Skeletal muscle satellite cell (primary cell): ENCODE data around the gene P4HB.

ENCODE experiments used
- H3K27me3 ChIP-seq: 2 replicates; pipeline ENCODE4 v1.7.0; 2013; ENCODE audit warnings: low read length; ENCODE audit not compliant: control insufficient read depth, insufficient read depth
- H3K36me3 ChIP-seq: 2 replicates; pipeline ENCODE4 v1.7.0; 2013; ENCODE audit warnings: mild to moderate bottlenecking, control low read depth, low read length; ENCODE audit not compliant: insufficient read depth
- H3K4me1 ChIP-seq: 2 replicates; pipeline ENCODE4 v1.7.0; 2013; ENCODE audit warnings: low read length; ENCODE audit not compliant: control insufficient read depth, insufficient read depth
- H3K4me2 ChIP-seq: 2 replicates; pipeline ENCODE4 v1.7.0; 2013; ENCODE audit warnings: mild to moderate bottlenecking, low read length
- H3K4me3 ChIP-seq: 2 replicates; pipeline ENCODE4 v1.7.0; 2013; ENCODE audit warnings: low read length
- H3K9ac ChIP-seq: 2 replicates; pipeline ENCODE4 v1.7.0; 2013; ENCODE audit warnings: mild to moderate bottlenecking, low read depth, low read length, moderate library complexity
- H3K9me3 ChIP-seq: replicated peaks from 2 replicates; pipeline ENCODE4 v1.7.0; 2013; ENCODE audit warnings: mild to moderate bottlenecking, control low read depth, low read length

Gene P4HB

DNA sequence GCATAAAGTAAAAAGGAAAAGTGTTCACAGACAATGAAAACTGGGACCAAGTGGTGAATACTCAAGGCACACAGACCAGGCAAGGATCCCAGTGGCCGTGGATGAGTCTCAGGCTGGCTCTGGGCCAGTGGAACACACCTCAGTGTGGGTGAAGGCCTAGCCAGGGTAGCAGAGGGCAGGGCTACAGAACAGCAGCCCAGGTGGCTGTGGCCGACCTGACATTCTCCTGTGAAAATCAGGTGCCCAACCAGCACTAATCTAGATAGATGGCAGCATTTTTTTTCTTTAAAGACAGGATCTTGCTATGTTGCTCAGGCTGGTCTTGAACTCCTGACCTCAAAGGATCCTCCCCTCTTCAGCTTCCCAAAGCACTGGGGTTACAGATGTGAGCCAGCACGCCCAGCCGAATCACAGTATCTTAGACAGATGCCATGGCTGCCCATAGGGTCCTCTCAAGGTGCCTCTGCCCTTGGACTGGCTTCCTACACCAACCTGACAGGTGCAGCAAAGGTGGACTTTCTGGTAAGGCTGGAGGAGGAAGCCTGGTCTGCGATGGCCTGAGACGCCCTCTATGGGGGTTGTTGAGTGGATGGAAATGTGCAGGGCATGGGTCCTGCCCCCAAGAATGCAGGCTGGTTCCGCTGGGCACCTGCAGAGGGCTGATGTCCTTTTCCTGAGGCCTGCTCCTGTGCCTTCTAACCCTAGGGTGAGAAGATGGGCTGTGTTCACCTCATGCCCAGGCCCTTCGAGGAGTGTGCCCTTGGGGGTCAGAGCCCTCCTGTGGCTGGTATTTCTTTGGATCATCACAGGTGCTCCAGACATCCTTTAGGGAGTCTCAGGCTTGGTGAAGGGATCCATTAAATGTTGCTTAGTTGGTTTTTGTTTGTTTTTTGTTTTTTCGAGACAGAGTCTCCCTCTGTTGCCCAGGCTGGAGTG lies 3.8 kb upstream of the P4HB start:
- Histone ChIP-seq H3K4me2 (peak overlapping the region; percentile 34), H3K4me3 (no peak overlapping the region), H3K9me3 (no peaks in the 10 kb centered on the region), H3K9ac (peak overlapping the region; percentile 13), H3K36me3 (peaks cover 44% of the 10 kb centered on the region), H3K27me3 (no peaks in the 10 kb centered on the region), H3K4me1 (peaks cover 35% of the 10 kb centered on the region)

GRCh38 chr17:81863123-81863675 lies 2.9 kb upstream of the P4HB start:
- H3K9me3 ChIP-seq = no peaks in the 10 kb centered on the region
- peaks cover 36% of the 10 kb centered on the region for H3K4me1 ChIP-seq
- no peak overlapping the region for H3K4me3 ChIP-seq
- no peaks in the 10 kb centered on the region for H3K27me3 ChIP-seq
- H3K36me3 ChIP-seq = peaks cover 46% of the 10 kb centered on the region
- H3K4me2 ChIP-seq = peak overlapping the region; percentile 34
- no peak overlapping the region for H3K9ac ChIP-seq

GRCh38 chr17:81860756-81861568 lies 627 bp upstream of the P4HB start:
- Histone ChIP-seq H3K9ac (peak overlapping the region; percentile 96), H3K9me3 (no peaks in the 10 kb centered on the region), H3K4me2 (peak overlapping the region; percentile 94), H3K27me3 (no peaks in the 10 kb centered on the region), H3K36me3 (peaks cover 47% of the 10 kb centered on the region), H3K4me1 (peaks cover 29% of the 10 kb centered on the region), H3K4me3 (peak overlapping the region; percentile 87)

GRCh38 chr17:81858967-81859905 lies 1.1 kb downstream of the P4HB start:
- peak overlapping the region; percentile 90 for H3K9ac ChIP-seq
- peak overlapping the region; percentile 95 for H3K4me3 ChIP-seq
- no peaks in the 10 kb centered on the region for H3K9me3 ChIP-seq
- peaks cover 51% of the 10 kb centered on the region for H3K36me3 ChIP-seq
- H3K4me1 ChIP-seq = peaks cover 40% of the 10 kb centered on the region
- peak overlapping the region; percentile 96 for H3K4me2 ChIP-seq
- no peaks in the 10 kb centered on the region for H3K27me3 ChIP-seq

DNA sequence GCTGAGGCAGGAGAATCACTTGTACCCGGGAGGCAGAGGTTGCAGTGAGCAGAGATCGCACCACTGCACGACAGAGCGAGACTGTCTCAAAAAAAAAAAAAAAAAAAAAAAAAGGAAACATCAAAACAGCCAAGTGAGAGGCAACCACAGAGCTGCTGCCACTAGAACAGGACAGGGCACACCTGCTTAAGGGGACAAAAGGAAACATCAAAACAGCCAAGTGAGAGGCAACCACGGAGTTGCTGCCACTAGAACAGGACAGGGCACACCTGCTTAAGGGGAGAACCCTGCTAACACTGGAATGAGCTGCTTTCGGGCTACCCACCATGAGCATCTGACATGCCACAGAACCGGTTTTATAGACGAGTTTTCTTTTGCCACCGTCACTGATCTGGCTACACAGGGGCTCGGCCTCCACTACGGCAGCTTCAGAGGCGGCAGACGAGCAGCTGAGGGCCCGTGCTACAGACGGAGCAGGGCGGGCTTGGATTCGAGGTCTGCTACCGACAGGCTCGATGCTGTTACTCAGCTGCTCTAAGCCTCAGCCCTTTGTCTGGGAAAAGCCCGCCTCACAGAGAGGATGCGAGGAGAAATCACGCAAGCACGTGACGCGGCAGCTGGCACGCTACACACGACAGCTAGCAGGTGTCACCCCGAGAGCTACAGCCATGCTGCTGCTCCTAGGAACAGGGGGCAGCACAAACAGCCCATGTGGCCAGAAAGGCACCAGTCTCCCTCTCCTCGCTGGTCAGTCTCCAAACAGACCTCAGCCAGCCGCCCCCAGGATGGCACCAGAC lies 2.0 kb downstream of the P4HB start:
- Histone ChIP-seq H3K9me3 (no peaks in the 10 kb centered on the region), H3K9ac (peak overlapping the region; percentile 90), H3K36me3 (peaks cover 54% of the 10 kb centered on the region), H3K4me2 (peak overlapping the region; percentile 96), H3K4me1 (peaks cover 40% of the 10 kb centered on the region), H3K27me3 (no peaks in the 10 kb centered on the region), H3K4me3 (peak overlapping the region; percentile 95)

- H3K9me3 ChIP-seq = no peaks in the 10 kb centered on the region
- no peak overlapping the region for H3K9ac ChIP-seq
- peaks cover 73% of the 10 kb centered on the region for H3K36me3 ChIP-seq
- no peaks in the 10 kb centered on the region for H3K27me3 ChIP-seq
- peaks cover 31% of the 10 kb centered on the region for H3K4me1 ChIP-seq
- H3K4me3 ChIP-seq = no peak overlapping the region
- H3K4me2 ChIP-seq = peak overlapping the region; percentile 19
Measured at GRCh38 chr17:81854974-81855774, 5.2 kb downstream of the P4HB start.

GRCh38 chr17:81852237-81852636 lies 8.1 kb downstream of the P4HB start:
- Histone ChIP-seq H3K9ac (no peak overlapping the region), H3K4me2 (no peak overlapping the region), H3K27me3 (no peaks in the 10 kb centered on the region), H3K9me3 (no peaks in the 10 kb centered on the region), H3K4me3 (no peak overlapping the region), H3K4me1 (peaks cover 11% of the 10 kb centered on the region), H3K36me3 (peaks cover 61% of the 10 kb centered on the region)

DNA sequence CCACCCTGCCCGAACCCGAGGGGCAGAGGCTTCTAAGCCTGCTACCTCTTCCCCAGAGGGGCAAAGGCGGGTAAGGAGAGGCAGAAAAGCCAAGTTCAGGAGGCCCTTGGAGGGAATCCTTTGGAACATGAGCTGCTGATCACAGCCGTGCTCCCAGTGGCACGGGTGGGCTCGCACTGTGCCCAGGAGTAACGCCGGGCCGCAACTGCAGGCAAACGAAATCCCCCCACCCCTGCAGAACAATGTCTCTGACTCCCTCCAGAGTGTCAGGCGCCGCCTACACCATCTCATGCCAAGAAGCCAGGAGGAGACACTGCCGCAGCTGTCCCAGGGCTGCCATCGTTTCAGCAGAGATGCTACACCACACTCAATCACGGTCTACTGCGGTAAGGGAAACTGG lies 8.9 kb downstream of the P4HB start:
- H3K4me2 ChIP-seq = no peak overlapping the region
- peaks cover 11% of the 10 kb centered on the region for H3K4me1 ChIP-seq
- no peaks in the 10 kb centered on the region for H3K9me3 ChIP-seq
- no peaks in the 10 kb centered on the region for H3K27me3 ChIP-seq
- H3K36me3 ChIP-seq = peaks cover 68% of the 10 kb centered on the region
- H3K9ac ChIP-seq = no peak overlapping the region
- H3K4me3 ChIP-seq = no peak overlapping the region

- Histone ChIP-seq H3K9me3 (no peaks in the 10 kb centered on the region), H3K4me2 (no peak overlapping the region), H3K27me3 (no peaks in the 10 kb centered on the region), H3K36me3 (peaks cover 71% of the 10 kb centered on the region), H3K9ac (no peak overlapping the region), H3K4me3 (no peak overlapping the region), H3K4me1 (no peaks in the 10 kb centered on the region)
Measured at GRCh38 chr17:81849457-81849856, 10.9 kb downstream of the P4HB start.
